ENCODE data around the gene LMLN. TPM values are rescaled to one million over a fixed set of nuclear protein-coding genes. Genes with fewer than 3 reads are reported as not detected.
"Not testable (repeated sequence)": the region's sequence is repeated elsewhere in the genome, so short reads cannot be mapped to it uniquely, and the experiment has no call there.

LMLN gene
- polyA plus RNA-seq, 3 donors, result 0.41 to 1.3 (median 1.00) TPM

- Histone ChIP-seq H3K4me1 (ENCODE audit: control insufficient read depth in 1 of 2, insufficient read depth in 2 of 2, low read length in 2 of 2) (no peaks in the 10 kb centered on the region), H3K9ac (ENCODE audit: insufficient read depth, low read length, poor library complexity, severe bottlenecking) (no peak overlapping the region), H4K20me1 (ENCODE audit: insufficient read depth, low read length) (no peaks in the 10 kb centered on the region), H3K36me3 (replicated peaks in 1 of 2; ENCODE audit: control insufficient read depth in 1 of 2, insufficient read depth in 2 of 2, low read length in 2 of 2) (no peaks in the 10 kb centered on the region), H2AFZ (ENCODE audit: insufficient read depth, low read depth, low read length, poor library complexity, severe bottlenecking) (no peak overlapping the region), H3K27me3 (ENCODE audit: control insufficient read depth in 2 of 2, insufficient read depth in 2 of 2, low read length in 2 of 2) (no peaks in the 10 kb centered on the region), H3K79me2 (ENCODE audit: insufficient read depth, low read length) (no peaks in the 10 kb centered on the region), H3K4me2 (replicated peaks; ENCODE audit: extremely low read depth, low read length, poor library complexity, severe bottlenecking) (no peak overlapping the region), H3K4me3 (replicated peaks in 1 of 3; ENCODE audit: low read depth in 2 of 3, low read length in 3 of 3) (no peak overlapping the region), H3K27ac (ENCODE audit: low read depth in 1 of 2, low read length in 2 of 2) (no peak overlapping the region), H3K9me3 (replicated peaks in 1 of 2; ENCODE audit: control insufficient read depth in 1 of 2, insufficient read depth in 1 of 2, low read length in 2 of 2) (no peaks in the 10 kb centered on the region)
- Mint-ChIP-seq H3K9me3 (peaks cover 0 to 5% (median 0%) of the 10 kb centered on the region in 7 donors), H3K4me3 (no peak overlapping the region), H3K27me3 (ENCODE audit: low read depth in 3 of 3) (peaks cover 0 to 8% (median 0%) of the 10 kb centered on the region in 3 donors), H3K27ac (no peak overlapping the region), H3K4me1 (no peaks in the 10 kb centered on the region), H3K36me3 (no peaks in the 10 kb centered on the region)
- DNase-seq, result no peak
- no CpG with 5 or more reads among the region's 2 CpGs for WGBS (ENCODE audit: insufficient coverage)
- intact Hi-C loops (cut with micrococcal nuclease), result no loop called here
- no peak for TF ChIP-seq CTCF (IDR thresholded peaks at IDR 0.05)
Measured at GRCh38 chr3:198051836-198052235, 91.8 kb downstream of the LMLN start.

GRCh38 chr3:198053462-198053861 lies 93.4 kb downstream of the LMLN start:
- H3K27ac ChIP-seq (ENCODE audit: low read depth in 1 of 2, low read length in 2 of 2); intact Hi-C loops (cut with micrococcal nuclease); H3K27ac Mint-ChIP-seq; H3K27me3 Mint-ChIP-seq (ENCODE audit: low read depth in 3 of 3); DNase-seq; H3K4me1 ChIP-seq (ENCODE audit: control insufficient read depth in 1 of 2, insufficient read depth in 2 of 2, low read length in 2 of 2); H2AFZ ChIP-seq (ENCODE audit: insufficient read depth, low read depth, low read length, poor library complexity, severe bottlenecking); H3K9me3 Mint-ChIP-seq; H3K36me3 ChIP-seq (replicated peaks in 1 of 2; ENCODE audit: control insufficient read depth in 1 of 2, insufficient read depth in 2 of 2, low read length in 2 of 2); H3K4me1 Mint-ChIP-seq; H3K4me3 Mint-ChIP-seq; H3K27me3 ChIP-seq (ENCODE audit: control insufficient read depth in 2 of 2, insufficient read depth in 2 of 2, low read length in 2 of 2); H3K36me3 Mint-ChIP-seq; H3K9me3 ChIP-seq (replicated peaks in 1 of 2; ENCODE audit: control insufficient read depth in 1 of 2, insufficient read depth in 1 of 2, low read length in 2 of 2); H3K4me2 ChIP-seq (replicated peaks; ENCODE audit: extremely low read depth, low read length, poor library complexity, severe bottlenecking); H3K4me3 ChIP-seq (replicated peaks in 1 of 3; ENCODE audit: low read depth in 2 of 3, low read length in 3 of 3); H3K79me2 ChIP-seq (ENCODE audit: insufficient read depth, low read length); H4K20me1 ChIP-seq (ENCODE audit: insufficient read depth, low read length); H3K9ac ChIP-seq (ENCODE audit: insufficient read depth, low read length, poor library complexity, severe bottlenecking): not testable (repeated sequence)
